HG02973 (cell line): ENCODE results near the gene CPTP.

Experiments used
- ATAC-seq: cut with Tn5 transposase; IDR thresholded peaks from one replicate; pipeline ENCODE4 v1.9.1; 2021; ENCODE audit warnings: moderate library complexity; ENCODE audit not compliant: unreplicated experiment

CPTP gene

DNA sequence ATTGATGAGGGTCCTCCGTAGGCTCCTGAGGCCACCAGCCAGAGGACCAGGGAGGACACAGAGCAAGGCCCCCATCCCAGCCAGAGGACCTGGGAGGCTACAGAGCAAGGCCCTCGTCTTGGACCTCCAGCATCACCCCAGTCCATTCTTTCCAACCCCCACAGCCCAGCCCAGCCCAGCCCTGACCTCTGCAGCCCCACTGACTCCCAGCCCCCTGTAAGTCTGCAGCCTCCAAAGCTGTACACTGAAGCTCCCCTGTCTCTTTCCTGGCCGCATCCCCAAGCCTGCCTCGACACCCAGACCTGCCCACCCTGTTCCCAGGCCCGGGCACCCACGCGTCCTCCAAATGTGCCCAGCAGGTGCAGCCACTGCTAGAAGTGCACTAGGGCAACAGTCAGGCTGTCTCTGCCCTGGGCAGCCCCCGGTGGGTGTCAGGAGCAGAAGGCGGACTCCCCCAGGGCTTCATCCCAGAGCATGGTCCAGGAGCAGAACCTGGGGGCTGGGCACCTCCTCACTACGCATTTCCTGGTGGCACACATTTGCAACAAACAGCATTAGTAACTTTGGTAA is 22.5 kb downstream of the CPTP start:
- no peak for ATAC-seq

GRCh38 chr1:1347663-1348419 is 23.2 kb downstream of the CPTP start:
- ATAC-seq, result no peak

GRCh38 chr1:1348420-1349255 is 24.0 kb downstream of the CPTP start:
- peak; percentile 15 for ATAC-seq

DNA sequence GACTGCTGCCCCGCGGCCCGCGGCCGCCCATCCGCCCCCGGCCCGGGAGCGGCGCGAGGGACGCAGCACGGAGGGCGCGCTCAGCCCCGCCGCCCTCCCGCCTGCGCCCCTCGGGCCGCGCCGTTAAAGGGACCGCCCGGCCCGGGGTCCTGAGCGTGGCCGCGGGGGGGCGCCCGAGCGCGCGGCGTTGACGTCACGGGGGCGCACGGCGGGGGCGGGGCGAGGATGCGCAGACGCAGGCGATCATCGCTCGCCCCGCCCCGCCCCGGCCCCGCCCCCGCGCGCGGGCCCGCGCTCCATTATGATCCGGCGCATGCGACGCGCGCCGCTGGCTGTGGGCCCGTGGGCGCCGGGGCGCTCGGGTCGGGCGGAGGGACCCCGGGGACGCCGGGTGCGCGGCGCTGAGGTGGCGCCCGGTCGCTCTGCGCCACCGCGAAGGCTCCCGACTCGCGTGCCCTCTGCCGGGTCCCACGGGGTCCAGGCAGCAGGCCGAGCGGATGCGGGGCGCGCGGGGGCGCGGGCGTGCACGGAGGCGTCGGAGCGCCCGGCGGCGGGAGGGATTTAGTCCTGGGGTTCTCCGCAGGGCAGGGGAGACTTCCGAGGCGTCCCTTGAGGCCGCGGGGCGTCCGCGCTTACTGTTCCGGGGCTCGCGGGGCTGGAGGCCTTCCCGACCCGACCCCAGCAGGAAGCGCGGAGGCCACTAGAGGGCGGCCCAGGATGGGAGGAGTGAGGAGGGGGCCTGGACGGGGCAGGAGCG is 24.8 kb downstream of the CPTP start, which contains the start of gene DVL1:
Gene DVL1 (minus strand): TSS at position 163 of the 757 bp plus-strand sequence. CDS start 353 bp downstream, outside the sequence.
- peak; percentile 49 for ATAC-seq

DNA sequence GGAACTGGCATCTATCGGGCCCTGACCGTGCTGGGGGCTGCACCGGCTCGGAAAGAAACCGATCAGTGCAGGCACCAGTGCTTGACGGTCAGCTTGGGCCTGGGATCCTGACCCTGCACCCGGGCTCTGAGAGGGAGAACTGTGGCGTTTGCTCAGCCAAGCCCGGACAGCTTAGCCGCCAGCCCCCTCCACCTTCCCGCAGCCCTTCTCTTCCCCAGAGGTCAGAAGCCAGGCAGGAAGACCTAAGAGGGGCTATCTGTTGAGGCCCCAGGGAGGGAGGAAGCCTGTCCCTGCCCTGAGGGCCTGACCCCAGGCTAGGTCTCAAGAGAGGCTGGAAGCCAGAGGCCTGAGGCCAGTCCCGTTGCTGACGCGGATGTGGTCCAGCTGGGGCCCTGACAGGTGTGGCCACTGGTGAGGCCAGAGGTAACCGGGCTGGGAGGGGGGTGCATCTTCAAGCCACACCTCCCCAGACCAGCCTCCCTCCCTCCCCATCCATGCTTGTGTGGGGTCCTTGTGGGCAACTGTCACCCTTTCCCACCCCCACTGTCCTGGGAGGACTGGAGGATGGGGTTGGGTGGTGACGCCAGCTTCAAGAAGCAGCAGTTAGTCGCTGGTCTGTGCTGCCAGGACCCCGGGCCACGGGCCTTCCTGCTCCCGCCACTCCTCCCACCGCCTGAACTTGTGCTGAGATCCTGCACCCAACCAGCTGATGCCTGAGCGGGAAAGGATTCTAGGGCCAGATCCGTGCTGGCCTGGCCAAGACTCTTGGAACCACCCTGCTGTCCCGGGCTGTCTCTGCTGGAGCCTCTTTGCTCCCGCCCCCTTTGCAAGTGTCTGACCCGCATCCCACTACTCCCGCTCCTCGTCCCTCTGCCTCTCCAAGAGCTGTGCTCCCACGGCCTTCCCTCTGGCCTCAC is 27.2 kb downstream of the CPTP start:
- ATAC-seq, result no peak

- no peak for ATAC-seq
These were observed 28.3 kb downstream of the CPTP start for GRCh38 chr1:1352786-1353388.

DNA sequence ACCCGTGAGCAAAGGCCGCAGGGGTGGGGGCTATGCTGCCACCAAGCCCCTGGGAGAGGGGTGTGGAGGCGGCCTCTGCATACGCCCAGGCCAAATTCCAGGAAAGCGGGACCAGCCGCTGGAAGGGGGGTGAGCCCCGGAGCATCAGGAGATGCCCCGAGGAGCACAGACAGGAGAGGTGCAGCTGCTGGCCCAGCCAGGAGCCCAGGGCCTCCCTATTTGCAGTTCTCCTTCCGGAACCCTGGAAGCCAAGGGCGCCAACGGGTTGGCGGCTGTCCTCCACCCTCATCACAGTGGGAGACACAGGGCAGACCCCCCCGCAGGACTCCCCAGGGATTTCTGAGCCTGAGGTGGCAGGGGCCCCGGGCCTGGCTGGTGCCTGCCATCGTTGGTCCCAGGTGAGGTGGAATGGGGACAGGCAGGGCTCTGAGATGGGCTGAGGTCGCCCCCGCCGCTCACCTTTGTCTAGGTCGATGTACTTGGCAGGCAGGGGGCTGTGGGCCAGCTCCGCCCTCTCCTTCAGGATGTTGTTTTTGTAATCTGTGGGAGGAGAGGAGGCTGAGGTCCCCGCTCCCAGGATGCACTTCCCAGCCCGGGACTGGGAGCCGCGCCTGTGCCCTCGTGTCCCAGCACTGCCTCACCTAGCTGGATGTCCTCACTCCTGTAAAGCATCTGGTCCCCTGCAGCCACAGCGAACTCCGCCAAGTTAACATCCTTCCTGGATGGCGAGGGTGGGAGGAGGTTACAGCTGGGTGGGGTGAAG is 29.0 kb downstream of the CPTP start:
- ATAC-seq, result no peak

DNA sequence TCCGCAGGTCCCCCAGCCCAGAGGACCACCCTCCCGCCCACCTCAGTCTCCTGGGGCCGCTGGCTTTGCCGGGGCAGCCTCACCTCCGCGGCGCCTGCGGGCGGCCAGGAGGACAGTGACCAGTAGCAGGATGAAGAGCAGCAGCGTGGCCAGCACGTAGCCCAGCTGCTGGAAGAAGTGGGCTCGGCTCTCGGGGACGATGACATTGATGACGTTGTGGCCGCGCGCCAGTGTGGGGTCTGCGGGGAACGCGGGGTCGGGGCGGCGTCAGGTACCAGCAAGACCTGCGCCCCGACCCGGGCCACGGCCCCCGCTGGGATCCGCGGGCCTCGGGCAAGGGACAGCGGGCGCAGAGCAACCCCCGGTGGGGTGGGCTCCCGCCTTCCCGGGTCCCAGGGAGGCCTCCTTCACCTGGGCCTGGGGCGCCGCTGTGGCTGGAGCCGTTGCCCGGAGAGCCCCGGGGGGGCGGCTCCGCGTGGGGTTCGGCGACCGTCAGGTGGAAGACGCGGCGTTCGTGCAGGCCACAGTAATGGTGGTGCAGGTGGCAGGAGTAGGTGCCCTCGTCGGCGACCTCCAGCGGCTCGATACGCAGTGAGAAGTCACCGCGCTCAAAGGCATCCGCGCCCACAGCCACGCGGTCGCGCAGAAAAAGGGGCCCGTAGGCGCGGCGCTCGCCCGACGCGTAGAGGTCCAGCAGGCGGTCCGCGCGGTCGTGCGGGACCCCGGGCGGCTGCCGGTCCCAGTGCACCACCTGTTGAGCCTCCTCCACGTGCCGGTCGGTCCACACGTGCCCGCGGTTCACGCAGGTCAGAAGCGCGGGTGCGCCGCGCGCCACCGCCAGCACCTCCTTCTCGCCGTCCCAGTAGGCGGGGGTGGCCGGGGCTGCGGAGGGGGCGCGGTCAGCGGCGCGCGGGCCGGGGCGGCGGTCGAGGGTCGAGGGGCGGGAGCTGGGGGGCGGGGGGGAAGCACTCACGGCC is 30.0 kb downstream of the CPTP start:
- no peak for ATAC-seq

DNA sequence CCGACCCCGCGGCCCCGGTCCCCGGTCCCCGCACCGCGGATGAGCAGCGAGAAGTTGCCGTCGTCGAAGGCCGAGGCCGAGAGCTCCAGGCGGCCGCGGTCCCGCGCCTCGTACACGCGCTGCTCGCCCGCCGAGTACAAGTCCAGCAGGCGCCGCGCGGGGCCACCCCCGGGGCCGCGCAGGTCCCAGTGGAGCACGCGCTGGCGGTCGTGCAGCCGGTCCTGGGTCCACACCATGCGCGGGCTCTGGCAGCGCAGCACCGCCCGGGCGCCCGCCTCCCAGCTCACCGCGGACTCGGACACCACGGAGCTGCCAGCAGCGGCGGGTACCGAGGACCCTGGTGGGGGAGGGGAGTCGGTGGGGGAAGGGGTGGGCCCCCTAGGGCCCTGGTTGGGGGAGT is 30.8 kb downstream of the CPTP start:
- ATAC-seq, result no peak

GRCh38 chr1:1356166-1356795 is 31.7 kb downstream of the CPTP start:
- ATAC-seq, result no peak

DNA sequence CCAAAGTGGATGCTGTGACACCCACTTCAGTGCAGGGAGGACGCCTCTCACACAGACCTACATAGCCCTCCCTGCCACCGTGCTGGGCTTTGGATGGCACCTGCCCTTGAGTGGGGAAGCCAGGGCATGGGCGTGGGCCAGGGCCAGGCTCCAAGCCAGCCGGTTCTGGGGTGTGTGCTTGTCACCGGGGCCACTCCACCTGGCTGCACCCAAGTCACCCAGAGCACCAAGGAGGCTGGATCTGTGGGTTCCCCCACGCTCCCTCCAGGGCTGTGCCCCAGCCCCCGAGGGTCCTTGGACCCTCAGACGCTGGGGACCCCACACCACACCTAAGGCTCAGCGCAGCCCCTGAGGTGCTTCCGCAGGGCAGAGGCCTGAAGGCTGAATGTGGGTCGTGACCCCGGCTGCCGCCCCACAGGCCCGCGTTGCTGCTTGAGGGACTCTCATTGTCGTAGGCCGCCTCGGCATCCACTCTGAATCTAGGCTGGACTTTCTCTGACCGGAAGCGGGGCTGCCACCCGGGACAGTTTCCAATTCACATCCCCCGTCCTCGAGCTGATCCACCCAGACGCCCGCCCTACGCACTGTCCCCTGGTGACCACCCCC is 32.3 kb downstream of the CPTP start:
- ATAC-seq, result no peak

- ATAC-seq, result no peak
These were observed 33.4 kb downstream of the CPTP start for GRCh38 chr1:1357871-1358432.

DNA sequence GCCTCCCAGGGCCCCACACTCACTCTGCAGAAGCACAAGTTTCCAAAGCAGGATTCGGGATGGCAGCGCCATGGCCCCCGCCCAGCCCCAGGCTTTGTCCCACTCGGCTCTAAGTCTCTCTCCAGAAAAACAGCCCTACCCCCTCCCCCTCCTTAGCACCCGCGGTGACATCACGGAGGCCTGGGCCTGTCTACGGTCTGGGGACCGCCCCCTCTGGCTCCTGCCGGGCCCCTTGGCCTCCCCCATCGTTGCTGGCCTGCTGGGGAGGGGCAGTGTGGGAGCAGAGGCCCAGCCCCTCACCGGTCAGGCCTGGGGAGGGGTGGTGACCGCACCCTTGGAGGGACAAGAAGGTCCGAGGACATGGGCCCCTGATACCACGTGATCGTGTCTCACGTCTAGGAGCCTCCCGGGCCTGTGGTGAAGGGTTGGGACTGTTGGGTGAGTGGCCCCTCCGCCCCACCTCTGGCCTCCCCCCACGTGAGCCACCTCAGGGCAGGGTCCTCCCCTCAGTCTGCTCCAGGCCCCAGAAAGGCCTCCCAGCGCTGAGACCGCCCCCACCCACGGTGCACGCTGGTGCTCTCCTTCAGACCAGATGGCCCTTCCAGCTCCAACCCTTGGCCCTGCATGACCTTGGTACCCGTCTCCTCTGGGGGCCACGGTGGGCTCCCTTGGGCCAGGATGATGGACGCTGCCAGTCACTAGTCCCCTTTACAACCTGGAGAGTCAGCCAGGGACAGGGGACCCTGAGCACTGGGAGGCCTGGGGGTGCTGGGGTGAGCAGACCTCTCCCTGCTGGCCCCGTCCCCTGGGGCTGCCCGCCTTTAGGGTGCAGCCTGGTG is 34.0 kb downstream of the CPTP start, which contains the start of gene MXRA8:
Gene MXRA8 (minus strand): TSS at position 123 of the 839 bp plus-strand sequence. CDS start 51 bp downstream, at position 72.
- no peak for ATAC-seq

DNA sequence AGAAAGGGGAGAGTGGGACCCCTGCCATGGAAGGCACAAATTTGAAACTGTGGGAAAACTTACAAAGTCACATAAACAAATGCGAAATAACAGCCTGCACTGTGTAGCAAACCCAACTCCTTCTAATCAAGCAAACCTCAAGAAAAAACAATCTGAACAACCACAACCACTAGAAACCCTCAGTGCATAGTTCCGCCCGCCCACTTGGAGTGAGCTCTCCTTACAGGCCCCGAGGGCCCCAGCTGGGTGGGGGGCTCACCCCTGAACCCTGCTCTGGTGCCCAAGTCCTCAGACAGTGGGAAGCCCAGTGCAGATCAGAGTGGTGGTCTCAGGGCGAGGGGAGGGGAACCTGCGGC is 34.7 kb downstream of the CPTP start:
- ATAC-seq, result no peak

GRCh38 chr1:1359664-1360468 is 35.3 kb downstream of the CPTP start:
- no peak for ATAC-seq
